GM12878 (cell line): Measurements from ENCODE around the gene SSNA1. TPM values are rescaled to one million over a fixed set of nuclear protein-coding genes. Genes with fewer than 3 reads are reported as not detected.
A peak's percentile ranks its signal among the peaks of the same experiment; 100 is the strongest.

Experiments
- ATAC-seq: fragments of 200-7000 bp; cut with Tn5 transposase; 3 replicates; pipeline ENCODE4 v1.9.1; 2020; ENCODE audit warnings: mild to moderate bottlenecking, moderate library complexity
- BruUV-seq: library from RNA; stranded (reverse); fragments of 400-500 nt; replicated peaks from 2 replicates; lab custom pipeline; 2021; lab: Mats Ljungman, UMichigan
- CTCF ChIA-PET: fragments of 300-600 bp; sonication (Branson Sonifier 250); formaldehyde crosslinking; extraction: SDS; loops from one replicate; lab custom pipeline; 2021; ENCODE audit warnings: inconsistent platforms; lab: Yijun Ruan, JAX
- POLR2A ChIA-PET: fragments of 350-600 bp; formaldehyde crosslinking; extraction: SDS; loops from one replicate; lab custom pipeline; 2021; ENCODE audit warnings: inconsistent platforms; lab: Charles Lee
- RAD21 ChIA-PET: fragments of 300-600 bp; sonication (Branson Sonifier 250); formaldehyde crosslinking; loops from one replicate; lab custom pipeline; 2023; ENCODE audit warnings: antibody characterized with exemption; ENCODE audit not compliant: unreplicated experiment; lab: Charles Lee
- SMC1A ChIA-PET: fragments of 300-600 bp; sonication (Branson Sonifier 250); formaldehyde crosslinking; loops from one replicate; lab custom pipeline; 2023; ENCODE audit not compliant: unreplicated experiment, uncharacterized antibody; lab: Charles Lee
- DNase-seq: peaks from one replicate; pipeline ENCODE4 v3.0.0-alpha.2; 2011; ENCODE audit warnings: low read depth, low spot score
- FAIRE-seq: peaks from 3 replicates; lab custom pipeline; 2011; peaks lifted over from hg19 to GRCh38; lab: Jason Lieb, UNC
- H2AFZ ChIP-seq: 2 replicates; pipeline ENCODE4 v1.6.0; 2011; ENCODE audit warnings: low read depth, low read length, control low read depth; ENCODE audit not compliant: control insufficient read depth
- H3K27ac ChIP-seq: 2 replicates; pipeline ENCODE4 v1.5.1; 2011; ENCODE audit warnings: control low read depth; ENCODE audit not compliant: control insufficient read depth, insufficient read depth
- H3K27me3 ChIP-seq, 2 experiments: replicated peaks in 1 of 2; 2 replicates each; pipeline versions ENCODE4 v1.6.0 to v1.6.1; 2011; ENCODE audit warnings: low read length in 1 of 2; ENCODE audit not compliant: control insufficient read depth in 2 of 2, insufficient read depth in 2 of 2
- H3K36me3 ChIP-seq, 2 experiments: 2 replicates each; pipeline ENCODE4 v1.5.1; 2011; ENCODE audit warnings: low read length in 1 of 2; ENCODE audit not compliant: control insufficient read depth in 2 of 2, insufficient read depth in 2 of 2
- H3K4me1 ChIP-seq: 2 replicates; pipeline ENCODE4 v1.6.1; 2011; ENCODE audit warnings: mild to moderate bottlenecking, low read length, moderate library complexity, mixed read lengths; ENCODE audit not compliant: control insufficient read depth, insufficient read depth
- H3K4me2 ChIP-seq: 2 replicates; pipeline ENCODE4 v1.6.0; 2011; ENCODE audit warnings: control low read depth; ENCODE audit not compliant: control insufficient read depth, insufficient read depth
- H3K4me3 ChIP-seq: fragments of 200-600 bp; sonication (generic); 2 replicates; pipeline ENCODE4 v1.5.1; 2016
- H3K79me2 ChIP-seq: 2 replicates; pipeline ENCODE4 v1.6.0; 2011; ENCODE audit warnings: low read length; ENCODE audit not compliant: control insufficient read depth, insufficient read depth
- H3K9ac ChIP-seq: 2 replicates; pipeline ENCODE4 v1.8.0; 2011; ENCODE audit warnings: low read length, control low read depth, mixed read lengths; ENCODE audit not compliant: control insufficient read depth, insufficient read depth
- H3K9me3 ChIP-seq: replicated peaks from 3 replicates; pipeline ENCODE4 v1.5.1; 2011; ENCODE audit warnings: mild to moderate bottlenecking, low read length; ENCODE audit not compliant: control insufficient read depth, insufficient read depth
- H4K20me1 ChIP-seq: 2 replicates; pipeline ENCODE4 v1.6.0; 2011; ENCODE audit not compliant: control insufficient read depth, insufficient read depth
- CHD2 ChIP-seq: IDR thresholded peaks from 2 replicates; pipeline ENCODE4 v1.6.1; 2011; ENCODE audit warnings: low read depth, low read length, improper control_type of control experiment, borderline replicate concordance
- WGBS: methylation state at CpG from one replicate; pipeline ENCODE4 v1.1.6; 2016; ENCODE audit warnings: low lambda C conversion rate; ENCODE audit not compliant: insufficient replicate concordance, insufficient coverage; ENCODE audit errors: missing lambda C conversion rate; 5-methylcytosine and 5-hydroxymethylcytosine counted together
- in situ Hi-C: fragments of 300-500 bp; cut with MboI; formaldehyde crosslinking; loops from 9 replicates; pipeline ENCODE4 v1.14.3; 2018; ENCODE audit warnings: mixed read lengths
- intact Hi-C: fragments of 100-400 bp; cut with micrococcal nuclease; formaldehyde crosslinking; loops from one replicate; pipeline ENCODE4 v1.14.2; 2022; ENCODE audit not compliant: unreplicated experiment
- polyA plus RNA-seq, 11 experiments: library from polyadenylated mRNA; depleted of rRNA in 4 of 11; unstranded in 6 of 11; stranded (reverse) in 5 of 11; fragments of >200 nt; fragmentation: Nextera tagmentation in 4 of 11; fragmentation: Illumina TruSeq in 1 of 11; extraction: Ambion mirVana in 4 of 11; extraction: Trizol in 1 of 11; gene quantifications; 1 replicate in 1 of 11; 2 replicates in 10 of 11; pipeline versions ENCODE4 v1.2.1 to v1.2.3, GENCODE V29; 2011 to 2016; ENCODE audit warnings: inconsistent platforms in 2 of 11, missing spikeins in 2 of 11, low read depth in 1 of 11
- total RNA-seq, 4 experiments: library from RNA; depleted of rRNA in 3 of 4; stranded (reverse); fragments of >200 nt in 3 of 4; fragmentation: Illumina TruSeq in 1 of 4; extraction: Trizol in 1 of 4; gene quantifications; 2 replicates each; pipeline versions ENCODE4 v1.2.1 to v1.2.3, GENCODE V29; 2013 to 2021
- TF ChIP-seq, protein P1 (sequence below): fragments of 450-650 bp; formaldehyde crosslinking; IDR thresholded peaks from 2 replicates; pipeline ENCODE4 v1.5.0; 2022; ENCODE audit warnings: mild to moderate bottlenecking, missing genetic modification characterization

Gene SSNA1
- total and polyA plus RNA-seq, 10 of the 15 experiments (the other 5 are each of a cell fraction or from before 2014, with no cell fraction given): 0.63 to 139 (median 78.0) TPM

DNA sequence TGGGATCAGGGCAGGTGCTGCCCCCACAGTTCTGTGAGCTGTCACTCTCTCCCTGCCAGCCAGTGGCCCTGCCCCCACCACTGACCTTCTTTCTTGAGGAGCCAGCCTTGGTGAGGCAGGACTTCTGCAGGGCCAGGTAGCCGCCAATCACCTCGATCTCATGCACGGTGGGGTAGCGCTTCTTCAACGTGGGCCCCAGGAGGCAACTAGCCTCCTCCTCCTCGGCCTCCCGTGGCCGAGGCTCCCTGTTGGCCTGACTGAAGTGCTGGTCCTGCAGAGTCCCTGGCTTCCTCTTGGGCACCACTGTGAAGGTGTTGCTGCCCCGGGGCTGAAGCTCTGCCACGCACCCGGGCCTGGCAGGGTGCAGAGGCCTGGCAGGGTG lies 10.4 kb downstream of the SSNA1 start:
- in situ Hi-C loops: no loop called here

More for the DNA sequence above, 10.4 kb downstream of the SSNA1 start:
- no peaks in the 10 kb centered on the region for H3K9me3 ChIP-seq
- POLR2A ChIA-PET: interaction anchor here (0.8 to 2.5 kb wide), 3 partner anchors 10 to 67 kb away, joined by 3 to 9 read pairs (median 6); partner anchors contain the start of gene SSNA1
- no peak for ATAC-seq
- 86% methylated on average over 11 of the region's 11 CpGs for WGBS
- peak overlapping the region; percentile 54 for H3K4me2 ChIP-seq
- peaks cover 24% of the 10 kb centered on the region for H3K4me1 ChIP-seq
- TF ChIP-seq CHD2: no peak
- TF ChIP-seq, protein P1, sequence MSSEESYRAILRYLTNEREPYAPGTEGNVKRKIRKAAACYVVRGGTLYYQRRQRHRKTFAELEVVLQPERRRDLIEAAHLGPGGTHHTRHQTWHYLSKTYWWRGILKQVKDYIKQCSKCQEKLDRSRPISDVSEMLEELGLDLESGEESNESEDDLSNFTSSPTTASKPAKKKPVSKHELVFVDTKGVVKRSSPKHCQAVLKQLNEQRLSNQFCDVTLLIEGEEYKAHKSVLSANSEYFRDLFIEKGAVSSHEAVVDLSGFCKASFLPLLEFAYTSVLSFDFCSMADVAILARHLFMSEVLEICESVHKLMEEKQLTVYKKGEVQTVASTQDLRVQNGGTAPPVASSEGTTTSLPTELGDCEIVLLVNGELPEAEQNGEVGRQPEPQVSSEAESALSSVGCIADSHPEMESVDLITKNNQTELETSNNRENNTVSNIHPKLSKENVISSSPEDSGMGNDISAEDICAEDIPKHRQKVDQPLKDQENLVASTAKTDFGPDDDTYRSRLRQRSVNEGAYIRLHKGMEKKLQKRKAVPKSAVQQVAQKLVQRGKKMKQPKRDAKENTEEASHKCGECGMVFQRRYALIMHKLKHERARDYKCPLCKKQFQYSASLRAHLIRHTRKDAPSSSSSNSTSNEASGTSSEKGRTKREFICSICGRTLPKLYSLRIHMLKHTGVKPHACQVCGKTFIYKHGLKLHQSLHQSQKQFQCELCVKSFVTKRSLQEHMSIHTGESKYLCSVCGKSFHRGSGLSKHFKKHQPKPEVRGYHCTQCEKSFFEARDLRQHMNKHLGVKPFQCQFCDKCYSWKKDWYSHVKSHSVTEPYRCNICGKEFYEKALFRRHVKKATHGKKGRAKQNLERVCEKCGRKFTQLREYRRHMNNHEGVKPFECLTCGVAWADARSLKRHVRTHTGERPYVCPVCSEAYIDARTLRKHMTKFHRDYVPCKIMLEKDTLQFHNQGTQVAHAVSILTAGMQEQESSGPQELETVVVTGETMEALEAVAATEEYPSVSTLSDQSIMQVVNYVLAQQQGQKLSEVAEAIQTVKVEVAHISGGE (CRISPR knock-in tag): no peak
- no peaks in the 10 kb centered on the region for H3K36me3 ChIP-seq
- FAIRE-seq: no peak
- RAD21 ChIA-PET: no interaction called here
- H4K20me1 ChIP-seq: no peaks in the 10 kb centered on the region
- DNase-seq: no peak
- no peak overlapping the region for H3K27ac ChIP-seq
- no peak overlapping the region for H2AFZ ChIP-seq
- intact Hi-C loops: no loop called here
- H3K79me2 ChIP-seq: peaks cover 10% of the 10 kb centered on the region
- BruUV-seq: no TSS peak
- SMC1A ChIA-PET: interaction anchor here (0.9 to 1.9 kb wide), 3 partner anchors 10 to 50 kb away, joined by 4 to 9 read pairs (median 5); partner anchors contain the start of genes ANAPC2 and SSNA1
- CTCF ChIA-PET: no interaction called here
- H3K4me3 ChIP-seq: no peak overlapping the region
- no peak overlapping the region for H3K9ac ChIP-seq
- H3K27me3 ChIP-seq: no peaks in the 10 kb centered on the region
